Lung microvascular endothelial cell (primary cell): Measurements from ENCODE around the gene STK11. TPM values are rescaled to one million over a fixed set of nuclear protein-coding genes. Genes with fewer than 3 reads are reported as not detected.
A peak's percentile ranks its signal among the peaks of the same experiment; 100 is the strongest.

Source experiments
- DNase-seq, 2 donors: peaks; one replicate each; pipeline versions ENCODE4 v3.0.0 to v3.0.0-alpha.2; 2010; ENCODE audit warnings: low read depth in 2 of 2
- total RNA-seq: library from RNA; depleted of rRNA; stranded (reverse); fragments of >200 nt; gene quantifications from 2 replicates; pipeline ENCODE4 v1.2.1, GENCODE V29; 2014

STK11 gene
- total RNA-seq, 1 donor from 2014 or later: 70.4 TPM

- no peak for DNase-seq
Measured at GRCh38 chr19:1225440-1226226, 20.1 kb downstream of the STK11 start.

GRCh38 chr19:1226227-1226518, 20.6 kb downstream of the STK11 start:
- no peak for DNase-seq

DNA sequence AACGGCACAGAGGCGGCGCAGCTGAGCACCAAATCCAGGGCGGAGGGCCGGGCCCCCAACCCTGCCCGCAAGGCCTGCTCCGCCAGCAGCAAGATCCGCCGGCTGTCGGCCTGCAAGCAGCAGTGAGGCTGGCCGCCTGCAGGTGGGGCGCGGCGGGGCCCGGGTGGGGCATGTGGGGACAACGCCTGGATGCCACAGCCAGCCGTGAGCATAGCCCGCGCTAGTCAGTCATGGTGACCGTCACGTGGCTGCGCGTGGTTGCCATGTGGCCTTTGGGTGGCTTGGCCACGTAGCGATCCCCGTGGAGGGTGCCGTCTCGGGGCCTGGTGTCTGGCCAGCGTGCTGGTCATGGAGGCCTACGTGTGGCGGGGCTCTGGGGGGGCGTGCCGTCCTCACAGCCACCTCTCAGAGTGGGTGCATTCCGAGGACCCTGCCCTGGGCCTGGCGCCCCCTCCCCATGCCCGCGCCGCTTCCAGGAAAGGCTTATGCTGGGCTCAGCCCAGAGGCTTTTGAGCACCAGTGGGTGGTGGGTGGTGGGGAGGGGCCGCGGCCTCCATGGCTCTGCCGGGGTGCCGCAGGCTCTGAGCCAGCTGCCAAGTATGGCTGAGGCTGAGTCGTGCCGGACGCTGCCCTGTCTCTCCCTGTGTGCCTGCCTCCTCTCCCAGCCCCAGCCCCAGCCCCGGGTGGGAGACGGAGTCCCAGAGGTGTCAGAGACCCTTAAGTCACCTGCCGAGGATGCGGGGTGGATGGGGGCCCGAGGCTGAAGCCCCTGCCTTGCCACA, 21.1 kb downstream of the STK11 start:
- no peak for DNase-seq

DNA sequence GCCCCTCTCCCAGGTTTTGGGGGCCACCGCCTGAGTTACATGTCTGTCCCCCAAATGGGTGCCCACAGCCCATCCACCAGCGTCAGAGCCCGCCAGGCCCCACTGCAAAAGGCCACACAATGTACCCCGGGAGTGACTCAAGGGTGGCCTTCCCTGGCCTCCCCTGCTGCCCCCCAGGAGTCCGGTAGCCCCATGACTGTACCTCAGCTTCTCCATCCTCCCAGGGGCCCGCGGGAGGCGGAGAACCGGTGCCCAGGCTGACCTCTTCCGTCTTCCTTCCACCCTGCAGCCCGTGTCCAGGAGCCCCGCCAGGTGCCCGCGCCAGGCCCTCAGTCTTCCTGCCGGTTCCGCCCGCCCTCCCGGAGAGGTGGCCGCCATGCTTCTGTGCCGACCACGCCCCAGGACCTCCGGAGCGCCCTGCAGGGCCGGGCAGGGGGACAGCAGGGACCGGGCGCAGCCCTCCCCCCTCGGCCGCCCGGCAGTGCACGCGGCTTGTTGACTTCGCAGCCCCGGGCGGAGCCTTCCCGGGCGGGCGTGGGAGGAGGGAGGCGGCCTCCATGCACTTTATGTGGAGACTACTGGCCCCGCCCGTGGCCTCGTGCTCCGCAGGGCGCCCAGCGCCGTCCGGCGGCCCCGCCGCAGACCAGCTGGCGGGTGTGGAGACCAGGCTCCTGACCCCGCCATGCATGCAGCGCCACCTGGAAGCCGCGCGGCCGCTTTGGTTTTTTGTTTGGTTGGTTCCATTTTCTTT, 21.9 kb downstream of the STK11 start:
- DNase-seq: no peak

DNA sequence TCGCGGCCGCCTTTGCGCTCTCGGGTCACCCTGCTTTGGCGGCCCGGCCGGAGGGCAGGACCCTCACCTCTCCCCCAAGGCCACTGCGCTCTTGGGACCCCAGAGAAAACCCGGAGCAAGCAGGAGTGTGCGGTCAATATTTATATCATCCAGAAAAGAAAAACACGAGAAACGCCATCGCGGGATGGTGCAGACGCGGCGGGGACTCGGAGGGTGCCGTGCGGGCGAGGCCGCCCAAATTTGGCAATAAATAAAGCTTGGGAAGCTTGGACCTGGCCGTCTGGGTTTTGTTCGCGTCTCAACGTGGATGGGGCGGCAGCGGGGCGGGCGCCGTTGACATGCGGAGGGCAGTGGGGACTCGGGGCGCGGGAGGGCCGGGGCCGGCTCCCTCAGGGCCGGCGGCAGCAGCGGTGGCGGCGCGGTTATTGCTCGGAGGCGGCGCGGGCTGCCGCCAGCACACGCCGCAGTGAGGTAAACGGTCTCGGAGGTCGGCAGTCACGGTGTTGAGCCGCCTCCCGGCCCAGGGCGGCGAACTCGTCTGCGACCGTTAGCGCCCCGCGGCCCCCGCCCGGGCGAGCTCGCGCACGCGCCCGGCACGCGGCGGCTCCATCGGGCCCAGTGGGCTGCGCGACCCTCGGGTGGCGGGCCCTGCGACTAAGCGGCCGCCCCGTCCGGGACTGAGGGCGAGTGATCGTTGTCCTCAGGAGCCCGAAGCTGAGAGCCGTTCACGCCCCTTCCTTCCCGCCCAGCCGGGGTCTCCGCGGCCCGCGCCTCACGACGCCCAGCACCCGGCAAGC, 22.8 kb downstream of the STK11 start:
- no peak for DNase-seq

- DNase-seq: no peak
Measured at GRCh38 chr19:1229056-1229923, 23.7 kb downstream of the STK11 start.

DNA sequence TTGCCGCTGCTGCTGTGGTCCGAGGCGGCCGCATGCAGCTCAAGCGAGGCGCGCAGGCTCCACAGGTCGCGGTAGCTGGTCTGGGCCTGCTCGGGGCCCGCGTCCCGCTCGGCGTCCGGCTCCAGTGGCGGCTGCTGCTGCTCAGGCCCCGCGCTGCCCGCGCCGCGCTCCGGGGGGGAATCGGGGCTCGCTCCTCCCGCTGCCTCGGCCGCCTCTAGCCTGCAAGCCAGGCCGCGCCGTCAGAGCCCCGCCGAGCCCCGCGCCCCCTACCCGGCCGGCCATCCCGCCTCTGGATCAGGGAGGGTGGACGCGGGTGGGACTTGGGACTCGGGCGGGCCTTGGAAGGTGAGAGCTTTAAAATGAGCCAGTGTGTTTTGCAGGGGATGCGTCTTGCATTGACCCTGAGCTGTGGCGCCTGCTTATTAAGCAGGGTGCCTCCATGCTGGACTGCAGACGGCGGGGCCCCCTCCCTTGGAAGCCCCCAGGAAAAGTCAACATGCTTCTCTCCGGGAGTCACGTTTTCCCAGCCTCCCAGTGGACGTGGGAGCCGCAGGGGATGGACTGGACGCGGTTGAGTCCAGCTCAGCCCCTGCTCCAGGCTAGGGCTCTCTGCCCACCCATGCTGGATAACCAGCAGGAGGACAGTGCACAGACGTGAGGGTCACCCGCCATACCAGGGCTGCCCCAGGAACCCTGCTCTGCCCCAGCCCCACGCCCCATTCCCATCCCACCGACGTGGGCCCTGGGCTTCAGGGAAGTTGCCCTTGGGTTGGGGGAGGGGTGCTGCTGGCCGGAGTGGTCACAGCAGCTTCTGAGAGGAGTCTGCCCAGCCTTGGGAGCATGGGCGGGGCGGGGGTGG, 24.6 kb downstream of the STK11 start:
- no peak for DNase-seq

- DNase-seq: no peak
Measured at GRCh38 chr19:1230783-1231489, 25.4 kb downstream of the STK11 start.

DNA sequence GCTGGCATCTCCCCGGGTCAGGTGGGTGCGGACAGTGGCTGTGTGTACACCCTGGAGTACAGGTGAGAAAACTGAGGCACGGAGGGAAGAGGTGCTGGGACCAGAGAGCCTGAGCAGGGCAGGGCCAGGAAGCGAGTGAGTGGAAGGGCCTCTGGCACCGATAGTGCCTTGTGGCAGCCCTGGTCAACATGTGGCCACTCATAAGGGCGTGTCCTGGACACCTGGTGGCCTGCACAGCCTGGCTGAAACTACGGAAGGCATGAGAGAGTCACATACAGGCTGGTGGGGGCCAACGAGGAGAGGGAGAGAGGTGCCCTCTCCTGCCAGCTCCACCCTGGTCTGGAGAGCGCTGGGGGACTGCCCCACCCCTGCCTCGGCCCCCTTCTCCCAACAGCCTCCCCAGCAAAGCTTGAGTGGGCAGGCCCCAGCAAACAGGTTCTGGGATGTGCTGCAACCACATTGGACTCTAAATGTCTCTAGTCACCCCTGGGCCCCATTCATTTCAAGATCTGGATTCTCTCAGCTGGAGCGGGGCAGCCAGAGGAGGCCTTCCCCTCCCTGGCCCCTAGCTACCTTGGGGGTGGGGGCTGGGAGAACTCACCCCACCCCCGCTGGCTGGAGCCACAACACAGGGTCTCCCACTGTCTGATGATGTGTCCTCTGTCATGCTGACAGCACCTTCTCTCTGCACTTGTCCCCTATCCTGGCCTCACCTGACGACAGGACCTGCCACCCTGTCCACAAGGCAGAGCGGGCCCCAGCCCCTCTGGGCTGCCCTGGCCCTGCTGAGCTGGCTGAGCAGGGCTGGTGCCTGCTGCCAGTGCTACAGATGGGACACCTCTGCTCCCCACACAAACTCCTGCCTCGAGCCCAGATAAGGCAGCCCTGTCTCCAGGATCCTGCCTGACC, 26.4 kb downstream of the STK11 start:
- DNase-seq: no peak

GRCh38 chr19:1232652-1233072, 27.1 kb downstream of the STK11 start:
- DNase-seq: peak; percentile 76 to 83

DNA sequence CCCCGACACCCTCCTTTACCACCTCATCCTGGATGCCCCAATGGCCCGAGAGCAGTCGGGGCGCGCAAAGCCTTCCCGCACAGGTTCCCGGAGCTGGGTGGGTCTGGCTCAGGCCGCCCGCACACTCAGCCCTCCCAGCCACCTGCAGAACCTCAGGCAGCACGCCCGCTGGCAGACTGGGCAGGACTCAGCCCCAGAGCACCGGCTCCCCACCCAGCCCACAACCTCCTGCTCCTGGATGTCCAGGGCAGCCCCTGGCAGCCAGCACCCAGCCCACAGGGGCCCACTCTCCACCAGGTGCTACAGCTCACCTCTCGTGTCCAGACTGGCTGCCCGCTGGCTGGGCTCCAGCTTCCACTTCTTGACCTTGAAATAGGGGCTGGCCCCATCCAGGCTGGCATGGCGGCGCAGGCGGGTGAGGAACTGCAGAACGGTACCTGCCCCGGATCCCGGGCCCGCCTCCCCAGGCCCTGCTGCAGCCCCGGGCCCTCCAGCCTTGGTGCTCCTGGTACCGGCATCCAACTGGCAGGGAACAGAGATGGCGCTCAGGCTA, 27.6 kb downstream of the STK11 start:
- DNase-seq: no peak

GRCh38 chr19:1234051-1234954, 28.7 kb downstream of the STK11 start:
- no peak for DNase-seq

GRCh38 chr19:1234955-1235380, 29.4 kb downstream of the STK11 start:
- no peak for DNase-seq

DNA sequence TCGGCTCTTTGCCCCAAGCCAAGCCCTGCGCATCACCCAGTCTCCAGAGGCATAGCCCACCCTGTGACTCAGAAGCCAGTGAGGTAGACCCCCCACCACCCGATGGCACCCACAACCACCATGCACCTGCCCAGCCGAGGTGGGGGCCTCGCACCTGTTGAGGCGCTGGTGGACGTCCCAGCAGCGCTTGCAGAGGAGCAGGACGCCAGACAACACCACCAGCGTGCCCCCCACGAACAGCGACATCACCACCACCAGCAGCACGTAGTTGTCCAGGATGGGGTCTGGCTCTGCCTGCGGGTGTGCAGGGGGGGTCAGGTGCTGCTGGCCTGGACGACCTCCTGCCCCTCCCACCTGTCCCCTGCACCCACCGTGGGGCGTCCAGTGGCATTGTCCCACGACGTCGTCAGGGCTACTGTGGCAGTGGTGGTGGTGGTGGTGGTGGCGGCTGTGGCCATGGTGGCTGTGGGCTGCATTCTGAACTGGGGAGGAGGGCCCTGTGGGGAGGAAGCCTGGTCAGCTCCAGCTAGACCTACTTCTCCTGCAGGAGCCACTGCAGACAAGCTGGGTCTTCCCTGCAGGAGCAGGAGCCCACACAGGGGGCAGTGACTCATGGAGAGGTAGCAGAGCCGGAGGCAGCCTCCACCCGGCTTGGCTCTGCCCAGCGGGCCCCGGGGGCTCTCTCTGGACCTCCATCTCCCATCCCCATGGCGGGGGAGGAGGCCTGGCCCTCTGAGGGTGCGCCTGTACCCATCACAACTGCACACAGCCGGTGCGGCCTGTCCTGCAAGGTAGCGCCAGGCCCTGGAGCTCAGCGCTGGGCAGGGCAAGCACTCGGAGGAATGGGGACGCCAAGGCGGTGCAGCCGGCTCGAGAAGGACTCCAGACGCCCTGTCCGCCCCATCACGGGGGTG, 30.3 kb downstream of the STK11 start:
- DNase-seq: no peak

GRCh38 chr19:1236576-1236975, 31.0 kb downstream of the STK11 start:
- no peak for DNase-seq
